Measurements from ENCODE around the gene FAM227B. TPM values are rescaled to one million over a fixed set of nuclear protein-coding genes. Genes with fewer than 3 reads are reported as not detected.
A peak's percentile ranks its signal among the peaks of the same experiment; 100 is the strongest.
"Not testable (repeated sequence)": the region's sequence is repeated elsewhere in the genome, so short reads cannot be mapped to it uniquely, and the experiment has no call there.

Gene FAM227B, protein sequence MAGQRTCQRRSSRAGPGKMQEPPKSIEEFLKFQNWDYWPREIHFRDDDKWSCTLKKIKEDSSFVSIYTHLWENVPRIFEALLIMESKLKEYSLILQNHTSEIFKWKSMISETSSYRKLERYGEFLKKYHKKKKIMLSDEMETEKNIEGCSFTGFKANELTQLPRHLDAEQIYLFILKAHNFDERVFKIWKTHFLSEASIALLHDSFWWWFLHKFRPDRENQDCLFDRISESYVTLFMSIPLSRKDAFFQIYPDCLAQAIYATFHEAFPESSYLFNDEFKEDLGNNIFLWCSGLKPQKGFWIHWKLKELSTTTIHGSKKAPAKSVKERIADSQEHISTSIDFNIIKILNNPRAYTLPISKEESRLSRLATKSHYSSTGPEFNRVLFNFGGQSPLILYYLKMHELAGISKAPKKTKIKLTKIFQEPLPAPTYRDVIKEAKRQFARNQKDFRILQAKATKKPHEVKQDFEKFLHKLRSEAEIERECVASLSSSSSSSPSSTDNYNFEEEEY
- total RNA-seq = 8.2 TPM

DNA sequence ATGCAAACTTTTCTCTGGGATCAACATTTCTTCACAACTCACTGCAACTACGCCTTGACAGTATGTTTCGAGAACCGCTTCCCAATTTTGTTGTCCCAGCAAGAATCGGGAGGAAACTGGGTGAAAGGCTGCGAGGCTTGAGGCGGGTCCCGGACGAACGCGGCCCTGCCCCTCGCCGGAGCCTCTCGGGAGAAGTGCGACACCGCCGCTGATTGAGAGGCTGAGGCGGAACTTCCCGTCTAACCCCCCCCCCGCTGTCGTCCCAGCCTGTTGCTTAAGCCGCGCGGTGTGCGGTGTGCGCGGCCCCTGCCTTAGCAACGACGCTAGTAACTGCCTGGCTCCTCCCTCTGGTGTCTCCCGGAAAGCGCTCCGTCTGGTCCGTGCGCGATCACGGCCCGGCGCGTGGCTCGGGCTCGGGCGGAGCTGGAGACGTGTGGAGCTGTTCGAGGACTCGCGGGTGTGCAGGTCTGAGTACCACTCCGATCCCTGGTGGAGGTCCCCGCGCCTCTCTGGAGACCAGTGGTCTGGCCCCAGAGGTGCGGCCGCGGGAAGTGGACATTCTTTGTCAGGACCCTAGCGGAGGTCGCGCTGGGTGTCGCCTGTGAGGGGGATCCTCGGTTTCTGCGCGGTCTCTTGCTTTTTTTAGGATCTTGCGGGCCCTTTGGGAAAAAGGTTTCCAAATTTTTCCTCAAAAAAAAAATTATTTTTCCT, at the start of gene FAM227B, which contains the start of gene DTWD1:
Gene FAM227B, minus strand, starts transcription at position 161 of the 711 bp plus-strand sequence. CDS start 5,647 bp downstream, outside the sequence.
Gene DTWD1, plus strand, starts transcription at position 391 of the 711 bp plus-strand sequence. CDS start 4,120 bp downstream, outside the sequence.
- peak; percentile 99 for DNase-seq

DNA sequence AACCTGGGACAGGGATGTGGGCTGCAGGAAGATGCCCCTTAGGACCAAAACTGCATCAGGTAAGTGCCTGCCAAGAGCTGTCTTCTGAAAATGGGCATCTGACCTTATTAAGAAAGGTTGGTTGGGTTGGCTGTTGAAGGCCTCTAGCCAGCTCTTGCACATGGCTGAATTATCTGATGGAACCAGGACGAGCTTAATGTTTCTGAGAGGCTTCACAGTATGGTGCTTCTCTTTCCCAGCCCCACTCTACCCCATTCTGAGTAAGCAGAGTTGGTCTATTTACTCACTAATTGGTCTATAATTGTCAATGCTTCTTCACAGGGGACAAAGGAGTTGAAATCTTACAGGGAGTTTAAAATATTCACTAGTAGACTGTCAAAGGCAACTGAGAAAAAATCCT, 48.7 kb upstream of the FAM227B start:
- DNase-seq = no peak

DNA sequence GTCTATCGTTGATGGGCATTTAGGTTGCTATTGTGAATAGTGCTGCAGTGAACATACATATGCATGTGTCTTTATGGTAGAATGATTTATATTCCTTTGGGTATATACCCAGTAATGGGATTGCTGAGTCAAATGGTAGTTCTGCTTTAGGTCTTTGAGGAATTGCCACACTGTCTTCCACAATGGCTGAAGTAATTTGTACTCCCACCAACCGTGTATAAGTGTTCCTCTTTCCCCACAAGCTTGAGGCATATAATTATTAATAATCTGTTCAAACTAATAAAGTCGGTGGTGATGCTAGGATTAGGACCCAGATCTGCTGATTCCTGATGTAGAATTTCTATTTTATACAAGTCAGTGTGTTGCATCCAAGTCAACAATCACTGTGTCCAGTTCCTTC, 45.9 kb upstream of the FAM227B start:
- DNase-seq = not testable (repeated sequence)

DNA sequence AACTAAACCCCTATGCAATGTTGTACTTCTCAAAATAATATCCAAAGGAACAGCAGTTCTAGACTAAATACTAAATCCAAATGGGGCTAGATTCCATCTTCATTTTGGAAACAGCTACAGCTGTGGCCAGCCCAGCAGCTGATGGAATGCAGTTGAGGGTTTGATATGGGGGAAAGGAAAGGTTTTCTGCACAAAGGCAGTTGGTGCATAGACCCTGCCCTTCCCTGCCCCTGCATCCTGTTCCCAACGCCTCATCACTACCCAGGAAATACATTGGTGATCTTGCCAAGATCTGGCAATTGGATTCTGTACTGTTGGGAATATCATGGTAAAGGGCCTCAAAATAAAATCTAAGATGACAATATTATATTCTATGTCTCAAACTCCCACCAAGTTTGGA, 44.1 kb upstream of the FAM227B start:
- DNase-seq = no peak

DNA sequence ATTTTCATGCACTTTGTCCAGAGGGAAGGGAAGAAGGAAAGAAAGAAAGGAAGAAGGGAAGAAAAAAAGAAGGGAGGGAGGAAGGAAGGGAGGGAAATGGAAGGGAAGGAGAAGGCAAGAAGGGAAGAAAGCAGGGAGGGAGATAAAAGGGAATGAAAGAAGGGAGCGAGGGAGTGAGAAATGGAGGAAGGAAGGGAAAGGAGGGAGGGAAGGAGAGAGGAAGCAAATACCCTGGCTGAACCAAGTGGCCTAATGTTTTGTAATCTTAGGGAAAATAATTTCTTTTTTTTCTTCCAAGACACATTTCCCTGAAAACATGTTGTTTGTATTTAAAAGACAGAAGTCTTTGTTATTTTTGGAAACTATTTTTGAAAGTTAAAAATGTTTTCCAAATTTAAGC, 36.1 kb upstream of the FAM227B start:
- DNase-seq = no peak

DNA sequence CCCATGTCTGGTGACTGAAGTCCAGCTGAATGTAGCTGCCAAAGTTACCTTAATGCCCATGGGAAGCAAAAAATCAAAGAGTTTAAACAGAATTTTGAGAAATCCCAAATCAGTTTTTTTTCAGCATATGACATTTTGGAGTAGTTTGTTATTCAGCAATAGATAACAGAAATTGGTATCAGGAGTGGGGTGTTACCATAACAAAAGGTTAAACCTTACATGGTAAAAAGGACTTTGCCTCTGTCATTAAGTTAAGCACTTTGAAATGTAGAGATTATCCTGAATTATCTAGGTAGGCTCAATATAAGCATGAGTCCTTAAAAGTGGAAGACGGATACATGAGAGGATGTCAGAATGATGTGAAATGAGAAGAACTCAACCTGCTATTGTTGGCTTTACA, 32.3 kb upstream of the FAM227B start:
- no peak for DNase-seq

DNA sequence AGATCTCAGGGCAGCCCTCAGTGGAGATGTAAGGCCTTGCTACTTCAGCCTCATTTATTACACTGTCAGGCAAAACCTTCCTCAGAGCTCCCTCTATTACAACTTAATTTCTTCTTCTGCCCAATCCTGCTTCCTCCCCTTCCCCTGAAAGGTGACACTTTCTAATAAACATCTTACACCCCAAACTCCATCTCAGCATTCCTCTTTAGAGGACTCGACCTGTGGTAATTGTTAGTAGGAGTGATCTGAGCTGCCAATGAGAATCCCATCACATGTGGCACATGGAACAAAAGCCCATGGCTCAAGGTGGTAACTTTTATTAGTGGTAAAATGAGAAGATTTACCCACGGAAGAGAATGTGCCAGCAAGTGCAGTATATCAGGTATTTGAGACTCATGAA, 30.1 kb upstream of the FAM227B start:
- DNase-seq = no peak

DNA sequence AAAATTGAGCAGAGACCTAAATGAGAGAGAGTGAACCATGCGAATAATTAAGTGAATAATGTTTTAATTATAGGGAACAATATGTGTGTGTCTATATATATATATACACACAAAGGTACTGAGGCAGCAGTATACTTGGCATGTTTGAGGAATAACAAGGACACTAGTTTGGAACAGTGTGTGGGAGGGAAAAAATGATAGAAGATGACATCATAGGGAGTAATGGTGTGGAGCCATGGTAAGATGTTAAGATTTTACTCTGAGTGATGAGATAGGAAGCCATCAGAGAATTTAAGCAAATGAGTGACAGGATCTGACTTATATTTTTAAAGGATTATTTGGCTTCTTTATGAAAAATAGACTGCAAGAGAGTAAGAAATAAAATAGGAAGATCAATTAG, 29.4 kb upstream of the FAM227B start:
- no peak for DNase-seq

DNA sequence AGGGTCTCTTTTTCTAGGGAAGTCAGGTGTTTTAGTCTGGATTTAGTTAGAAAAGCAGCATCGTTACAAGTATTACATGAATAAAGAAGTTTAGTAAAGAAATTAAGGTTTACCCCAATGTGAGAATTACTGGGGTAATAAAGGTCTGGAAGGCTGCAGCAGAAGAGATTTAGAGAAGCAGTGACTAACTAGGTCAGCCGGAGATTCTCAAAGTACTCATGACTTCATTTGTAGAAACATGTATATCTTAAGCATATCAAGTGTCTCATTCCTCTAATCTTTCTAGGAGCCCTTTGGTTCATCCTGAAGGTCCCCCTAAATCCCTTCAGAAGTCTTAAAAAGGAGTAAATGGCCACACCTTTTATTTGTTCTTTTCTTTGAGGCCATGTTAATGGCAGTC, 26.3 kb upstream of the FAM227B start:
- no peak for DNase-seq

DNA sequence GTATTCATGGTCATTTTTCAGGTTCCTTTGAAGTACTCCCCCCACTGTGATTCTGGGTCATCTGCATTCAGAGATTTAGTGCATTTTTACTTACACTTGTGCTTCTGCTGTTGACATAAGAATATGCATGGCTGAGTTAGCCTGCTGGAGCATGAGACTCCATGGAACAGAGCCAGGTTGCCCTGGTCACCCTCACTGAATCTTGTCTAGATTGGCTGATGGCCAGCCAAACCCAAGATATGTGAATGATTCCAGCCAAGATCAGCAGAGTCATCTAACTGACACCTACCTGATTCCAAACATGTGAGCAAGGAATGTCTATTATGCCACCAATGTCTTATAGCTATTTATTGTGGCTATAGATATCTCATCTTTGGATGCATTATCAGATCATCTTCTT, 25.3 kb upstream of the FAM227B start:
- DNase-seq = peak; percentile 68

DNA sequence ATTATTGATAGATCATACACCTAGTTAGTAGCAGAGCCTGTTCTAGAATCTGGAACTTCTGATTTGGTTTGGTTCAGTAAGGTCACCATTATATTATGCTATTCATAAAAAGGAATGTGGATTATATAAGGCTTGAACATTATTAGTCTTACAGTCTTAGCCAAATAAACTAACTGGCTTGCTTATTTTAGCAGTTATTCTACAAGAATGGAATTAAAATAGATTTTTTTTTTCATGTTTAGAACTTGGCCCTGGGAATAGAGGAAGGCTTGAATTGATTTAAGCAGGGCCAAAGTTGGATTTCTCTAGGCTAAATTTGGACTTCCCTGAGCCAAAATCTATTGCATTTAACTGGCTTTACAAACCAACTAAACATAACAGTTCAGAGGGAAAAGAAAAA, 24.7 kb upstream of the FAM227B start:
- DNase-seq = peak; percentile 37

DNA sequence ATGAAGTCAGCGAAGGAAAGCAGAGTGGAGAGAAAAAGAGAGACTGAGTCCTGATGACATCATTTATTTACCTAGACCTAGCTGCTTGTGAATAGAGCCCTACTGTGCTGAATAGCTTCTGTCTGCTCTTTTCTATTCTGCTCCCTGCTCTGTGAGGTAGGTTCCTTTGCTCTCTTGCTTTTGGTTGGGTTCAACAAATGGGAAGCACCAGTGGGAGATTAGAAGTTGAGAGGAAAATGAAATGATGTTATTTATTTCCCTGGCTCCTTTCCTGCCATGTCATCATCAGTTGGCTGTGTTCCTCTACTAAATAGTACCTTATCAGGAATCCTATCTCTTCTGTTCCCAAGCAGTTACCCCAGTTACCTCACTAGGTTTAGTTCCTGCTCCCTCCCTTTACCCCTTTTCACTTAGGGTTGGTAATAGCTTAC, 23.8 kb upstream of the FAM227B start:
- no peak for DNase-seq

DNA sequence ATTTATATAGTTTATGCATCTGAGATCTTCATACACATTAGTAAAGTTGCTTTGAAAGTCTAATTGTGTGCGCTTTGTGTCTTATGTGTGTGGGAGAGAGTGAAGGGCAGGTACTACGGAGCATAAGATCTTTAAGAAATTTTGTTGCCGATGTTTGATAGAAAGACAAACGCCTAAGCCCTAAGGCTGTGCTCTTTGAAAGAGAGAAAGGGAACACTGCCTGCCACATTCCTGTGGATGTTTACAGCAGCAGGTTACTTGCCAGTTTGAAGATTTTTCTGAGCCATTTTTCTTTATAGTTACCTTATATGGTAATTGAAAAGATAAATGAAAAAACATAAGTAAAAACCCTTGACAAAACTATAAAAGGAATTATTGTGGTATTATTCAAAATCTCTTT, 17.2 kb upstream of the FAM227B start:
- DNase-seq = no peak

DNA sequence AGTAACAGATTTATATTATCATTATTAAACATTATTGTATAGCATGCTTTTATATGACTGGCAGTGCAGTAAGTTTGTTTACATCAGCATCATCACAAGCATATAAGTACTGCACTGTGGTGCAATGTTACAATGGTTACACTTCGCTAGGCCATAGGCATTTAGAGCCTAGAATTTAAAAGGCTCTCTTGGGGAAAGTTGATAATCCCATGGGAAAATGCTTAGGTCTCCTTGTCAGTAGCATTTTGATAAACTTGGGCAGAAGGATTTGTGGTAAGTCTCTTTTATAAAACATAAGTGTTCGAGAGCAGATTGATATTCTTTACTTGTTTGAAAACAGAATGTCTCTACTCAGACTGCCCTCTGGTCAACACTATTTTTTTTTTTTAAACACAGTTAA, 7.8 kb upstream of the FAM227B start:
- DNase-seq = no peak

DNA sequence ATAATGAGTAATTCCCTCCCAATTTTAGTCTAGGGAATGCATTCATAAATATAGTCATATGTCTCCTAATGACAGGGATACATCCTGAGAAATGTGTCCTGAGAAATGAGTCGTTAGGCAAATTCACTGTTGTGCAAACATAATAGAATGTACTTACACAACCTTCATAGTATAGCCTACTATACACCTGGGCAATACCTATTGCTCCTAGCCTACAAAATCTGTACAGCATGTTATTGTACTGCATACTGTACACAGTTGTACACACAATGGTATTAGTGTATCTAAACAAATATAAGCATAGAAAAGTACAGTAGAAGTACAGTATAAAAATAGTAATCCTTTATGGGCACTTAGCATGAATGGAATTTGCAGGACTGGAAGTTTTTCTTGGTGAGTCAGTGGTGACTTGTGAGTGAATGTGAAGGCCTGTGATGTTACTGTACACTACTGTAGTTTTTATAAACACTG, 6.8 kb upstream of the FAM227B start:
- DNase-seq = no peak

DNA sequence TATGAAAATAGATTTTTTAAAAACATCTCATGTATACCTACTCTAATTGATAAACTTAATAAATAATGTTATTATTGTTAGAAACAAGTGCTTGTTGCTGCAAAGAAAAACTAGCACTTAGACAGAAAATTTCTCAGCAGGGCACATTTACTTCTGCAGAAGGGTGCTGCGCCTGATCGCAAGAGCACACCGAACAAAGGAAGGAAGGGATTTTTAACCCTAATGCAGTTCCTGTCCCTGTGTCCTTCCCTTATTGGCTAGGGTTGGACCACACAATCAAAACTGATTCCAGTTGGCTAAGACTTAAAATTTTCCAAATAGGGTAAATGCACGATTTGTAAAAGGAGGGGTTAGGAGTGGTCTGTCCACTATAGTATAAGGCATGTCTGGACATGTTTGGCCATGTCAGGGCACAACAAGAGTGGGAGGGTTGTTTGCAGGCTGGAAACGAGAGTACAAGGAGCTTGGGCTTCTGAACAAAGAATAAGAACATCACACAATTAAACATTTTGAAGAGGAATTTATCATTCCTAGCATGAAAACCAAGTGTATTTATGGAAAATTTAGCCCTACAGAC, 4.9 kb upstream of the FAM227B start:
- DNase-seq = no peak

DNA sequence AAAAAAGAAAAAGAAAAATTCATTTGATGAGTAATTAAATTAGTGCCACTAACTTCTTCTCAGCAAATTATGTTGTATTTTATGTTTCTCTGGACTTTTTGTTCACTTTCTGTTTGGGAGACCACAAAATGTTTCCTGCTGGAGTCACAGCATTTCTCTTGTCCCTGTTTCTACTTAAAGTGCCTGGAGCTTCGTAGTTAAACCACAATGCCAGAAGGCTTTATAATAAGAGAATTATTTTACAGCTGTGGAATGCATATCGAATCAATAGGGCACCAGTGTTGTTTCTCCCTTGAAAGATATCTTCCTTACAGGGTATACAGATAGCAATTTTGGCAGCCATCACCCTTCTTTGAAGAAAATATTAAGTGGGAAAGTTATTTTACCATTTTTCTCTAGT, 3.4 kb upstream of the FAM227B start:
- peak; percentile 62 for DNase-seq

DNA sequence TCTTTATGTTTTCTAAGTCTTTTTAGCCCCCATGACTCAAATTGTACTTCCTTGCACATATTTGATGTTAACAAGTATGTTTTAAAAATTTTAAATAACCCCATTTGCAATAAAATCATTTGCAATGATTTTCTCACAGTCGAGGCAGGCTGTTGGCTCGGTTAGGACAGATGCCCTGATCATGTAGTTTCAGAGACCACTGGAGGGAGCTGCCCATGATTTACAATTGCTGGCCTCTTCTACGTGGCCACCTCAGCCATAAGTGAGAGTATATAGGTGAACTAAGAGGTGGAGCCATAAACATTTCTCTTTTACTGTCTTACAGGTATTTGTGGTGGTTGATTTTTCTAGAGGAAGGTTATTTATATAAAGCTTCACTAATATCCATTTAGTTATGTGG, 1.9 kb upstream of the FAM227B start:
- peak; percentile 20 for DNase-seq

DNA sequence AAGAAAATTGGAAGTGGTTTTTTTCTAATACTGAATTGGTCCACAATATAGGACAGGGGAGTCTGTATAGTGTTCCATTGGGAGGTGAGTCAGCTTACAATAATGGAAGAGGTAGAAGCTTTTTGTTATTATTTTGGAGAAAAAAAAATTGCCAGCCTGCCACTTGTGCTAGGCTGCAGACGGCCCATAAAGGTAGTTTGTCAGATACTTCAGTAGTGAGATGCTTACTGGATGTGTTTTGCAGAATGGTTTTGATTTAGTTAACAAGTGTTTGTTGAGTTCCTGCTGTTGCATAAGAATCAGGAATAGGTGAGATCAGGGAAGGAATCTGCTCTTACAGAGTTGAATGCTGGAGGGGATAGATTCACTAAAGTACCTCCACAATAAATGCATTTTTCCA, 1.3 kb upstream of the FAM227B start:
- DNase-seq = no peak

DNA sequence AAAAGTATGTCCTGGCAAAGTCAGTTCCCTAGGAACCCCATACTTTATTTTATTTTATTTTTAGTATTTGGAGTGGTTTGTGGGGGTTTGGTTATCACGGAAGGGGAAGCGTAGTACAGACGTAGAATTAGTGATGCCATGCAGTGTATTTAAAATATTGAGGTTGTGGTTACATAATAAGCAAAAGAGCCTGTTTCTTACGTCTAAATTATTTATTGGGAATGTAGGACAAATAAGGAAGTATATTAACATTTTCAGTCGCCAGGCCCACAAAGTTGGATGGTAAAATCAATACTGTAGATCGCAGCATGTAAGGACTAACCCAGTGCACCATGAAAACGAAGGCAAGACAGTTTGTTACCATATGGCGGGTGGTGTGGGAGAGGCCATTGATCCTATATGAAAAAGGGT, 788 bp upstream of the FAM227B start:
- peak; percentile 28 for DNase-seq

DNA sequence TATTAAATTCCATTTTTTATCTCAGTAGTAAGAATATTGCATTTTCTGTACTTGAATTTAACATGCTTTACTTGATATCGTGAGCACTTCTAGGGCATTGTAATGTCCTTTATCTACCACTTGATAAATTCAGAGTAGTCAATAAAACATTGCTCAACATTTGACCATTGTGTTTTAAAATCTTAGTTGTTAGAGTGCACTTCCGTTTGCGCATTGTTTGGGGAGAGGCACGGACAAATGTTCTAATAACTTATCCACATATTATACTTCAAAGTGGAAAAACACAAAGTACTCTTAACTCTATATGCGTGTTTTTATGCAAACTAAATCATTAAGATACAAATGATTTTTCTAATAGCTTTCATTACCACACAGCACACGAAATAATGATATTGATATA, 419 bp downstream of the FAM227B start:
- no peak for DNase-seq

DNA sequence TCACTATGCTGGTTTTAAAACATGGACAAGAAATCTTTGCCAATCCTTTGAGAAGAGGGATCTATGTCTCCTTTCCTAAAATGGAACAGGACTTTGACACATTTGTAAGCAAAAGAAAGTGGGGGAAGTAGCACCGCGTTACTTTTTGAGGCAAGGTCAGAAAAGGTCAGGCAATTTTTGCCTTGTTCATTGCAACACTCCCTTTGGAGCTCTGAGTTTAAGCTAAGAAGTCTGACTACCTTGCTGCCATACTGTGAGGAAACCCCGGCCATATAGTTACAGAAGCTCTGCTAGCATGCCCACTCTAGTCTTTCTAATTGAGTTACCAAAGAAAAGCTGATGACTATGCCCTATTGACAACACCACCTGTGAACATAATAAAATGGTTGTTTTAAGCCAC, 1.4 kb downstream of the FAM227B start:
- no peak for DNase-seq

DNA sequence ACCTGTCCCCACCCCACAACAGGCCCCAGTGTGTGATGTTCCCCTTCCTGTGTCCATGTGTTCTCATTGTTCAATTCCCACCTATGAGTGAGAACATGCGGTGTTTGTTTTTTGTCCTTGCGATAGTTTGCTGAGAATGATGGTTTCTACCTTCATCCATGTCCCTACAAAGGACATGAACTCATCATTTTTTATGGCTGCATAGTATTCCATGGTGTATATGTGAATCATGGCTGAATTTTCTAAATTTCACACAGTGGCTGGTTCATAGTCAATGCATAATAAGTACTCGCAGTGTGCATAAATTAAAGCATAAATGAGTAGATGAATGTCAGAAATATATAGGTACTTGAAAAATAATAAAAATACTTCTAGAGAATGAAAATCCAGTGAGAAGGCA, 8.4 kb downstream of the FAM227B start:
- DNase-seq = not testable (repeated sequence)

Data from tongue (tissue), 2 donors.